HEK293T (cell line): ENCODE results near the gene RIPK3.

Experiments used
- CTCF ChIA-PET: fragments of 350-600 bp; formaldehyde crosslinking; extraction: SDS; loops from one replicate; lab custom pipeline; 2021; ENCODE audit warnings: antibody characterized with exemption, inconsistent platforms; lab: Yijun Ruan, JAX
- POLR2A ChIA-PET: fragments of 350-600 bp; formaldehyde crosslinking; extraction: SDS; loops from one replicate; lab custom pipeline; 2020; ENCODE audit warnings: antibody characterized with exemption, inconsistent platforms; lab: Yijun Ruan, JAX
- DNase-seq: peaks from one replicate; pipeline ENCODE4 v3.0.0; 2012; ENCODE audit warnings: mixed read lengths; ENCODE audit errors: extremely low spot score
- ARNT ChIP-seq: fragments of 450-650 bp; IDR thresholded peaks from 2 replicates; pipeline ENCODE4 v1.6.1; 2017; ENCODE audit warnings: mild to moderate bottlenecking
- BHLHE40 ChIP-seq: fragments of 450-650 bp; IDR thresholded peaks from 2 replicates; pipeline ENCODE4 v1.6.1; 2016; ENCODE audit warnings: mild to moderate bottlenecking, moderate library complexity, borderline replicate concordance
- CTBP1 ChIP-seq: fragments of 450-650 bp; IDR thresholded peaks from 2 replicates; pipeline ENCODE4 v1.6.1; 2016; ENCODE audit warnings: borderline replicate concordance
- ELF4 ChIP-seq: fragments of 450-650 bp; IDR thresholded peaks from 2 replicates; pipeline ENCODE4 v1.6.1; 2017; ENCODE audit warnings: antibody characterized with exemption
- FOXA1 ChIP-seq: fragments of 450-650 bp; IDR thresholded peaks from 2 replicates; pipeline ENCODE4 v1.6.1; 2016; ENCODE audit warnings: mild to moderate bottlenecking
- FOXK2 ChIP-seq: fragments of 450-650 bp; IDR thresholded peaks from 2 replicates; pipeline ENCODE4 v1.6.1; 2016; ENCODE audit warnings: mild to moderate bottlenecking
- FOXM1 ChIP-seq: fragments of 450-650 bp; IDR thresholded peaks from 2 replicates; pipeline ENCODE4 v1.6.1; 2017; ENCODE audit warnings: mild to moderate bottlenecking, borderline replicate concordance
- HDGF ChIP-seq: fragments of 450-650 bp; IDR thresholded peaks from 2 replicates; pipeline ENCODE4 v1.6.1; 2017; ENCODE audit warnings: antibody characterized with exemption, borderline replicate concordance
- L3MBTL2 ChIP-seq: fragments of 450-650 bp; conservative IDR thresholded peaks from 2 replicates; pipeline ENCODE4 v1.6.1; 2016; ENCODE audit warnings: mild to moderate bottlenecking
- LEF1 ChIP-seq: fragments of 450-650 bp; IDR thresholded peaks from 2 replicates; pipeline ENCODE4 v1.6.1; 2017; ENCODE audit warnings: mild to moderate bottlenecking, borderline replicate concordance
- NFRKB ChIP-seq: fragments of 450-650 bp; IDR thresholded peaks from 2 replicates; pipeline ENCODE4 v1.6.1; 2016; ENCODE audit warnings: mild to moderate bottlenecking, moderate library complexity
- SP1 ChIP-seq: fragments of 450-650 bp; IDR thresholded peaks from 2 replicates; pipeline ENCODE4 v1.6.1; 2017
- SUZ12 ChIP-seq: fragments of 450-650 bp; IDR thresholded peaks from 2 replicates; pipeline ENCODE4 v1.6.1; 2016; ENCODE audit warnings: mild to moderate bottlenecking
- TARDBP ChIP-seq: fragments of 450-650 bp; IDR thresholded peaks from 2 replicates; pipeline ENCODE4 v1.6.1; 2016
- ZNF384 ChIP-seq: fragments of 450-650 bp; IDR thresholded peaks from 2 replicates; pipeline ENCODE4 v1.6.1; 2016
- TF ChIP-seq, protein P1 (sequence below): fragments of 450-650 bp; IDR thresholded peaks from 2 replicates; pipeline ENCODE4 v1.6.1; 2016

The RIPK3 gene

GRCh38 chr14:24327303-24327702 lies 12.5 kb downstream of the RIPK3 start:
- TF ChIP-seq L3MBTL2 (no peak), LEF1 (no peak), FOXM1 (no peak), HDGF (no peak), SUZ12 (no peak), CTBP1 (no peak), ELF4 (no peak), TARDBP (no peak), BHLHE40 (no peak), ZNF384 (no peak), FOXA1 (no peak), SP1 (no peak)
- TF ChIP-seq, protein P1, sequence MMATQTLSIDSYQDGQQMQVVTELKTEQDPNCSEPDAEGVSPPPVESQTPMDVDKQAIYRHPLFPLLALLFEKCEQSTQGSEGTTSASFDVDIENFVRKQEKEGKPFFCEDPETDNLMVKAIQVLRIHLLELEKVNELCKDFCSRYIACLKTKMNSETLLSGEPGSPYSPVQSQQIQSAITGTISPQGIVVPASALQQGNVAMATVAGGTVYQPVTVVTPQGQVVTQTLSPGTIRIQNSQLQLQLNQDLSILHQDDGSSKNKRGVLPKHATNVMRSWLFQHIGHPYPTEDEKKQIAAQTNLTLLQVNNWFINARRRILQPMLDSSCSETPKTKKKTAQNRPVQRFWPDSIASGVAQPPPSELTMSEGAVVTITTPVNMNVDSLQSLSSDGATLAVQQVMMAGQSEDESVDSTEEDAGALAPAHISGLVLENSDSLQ, result no peak
- POLR2A ChIA-PET, result no interaction called here

GRCh38 chr14:24325963-24326362 lies 13.8 kb downstream of the RIPK3 start:
- no peak for DNase-seq
- TF ChIP-seq FOXA1 (no peak), NFRKB (no peak), ELF4 (no peak), FOXM1 (no peak), L3MBTL2 (no peak), BHLHE40 (no peak), TARDBP (no peak), SUZ12 (no peak), ZNF384 (no peak), SP1 (no peak), FOXK2 (no peak), HDGF (no peak), CTBP1 (no peak), ARNT (no peak), LEF1 (no peak)
- TF ChIP-seq, protein P1, result no peak
- ChIA-PET POLR2A (interaction anchor here (1.0 kb wide), 1 partner anchor 40 kb away, joined by 4 read pairs; no protein-coding TSS in a partner anchor), CTCF (interaction anchor here (1.6 kb wide), 1 partner anchor 18 kb away, joined by 7 read pairs; the partner anchor contains the start of gene CIDEB)

More at GRCh38 chr14:24327303-24327702, 12.5 kb downstream of the RIPK3 start:
- no peak for DNase-seq
- CTCF ChIA-PET, result interaction anchor here (0.6 to 9.6 kb wide), 5 partner anchors 22 to 352 kb away, joined by 3 to 145 read pairs (median 3); partner anchors contain the start of genes CBLN3 and KHNYN

GRCh38 chr14:24325041-24325530 lies 14.7 kb downstream of the RIPK3 start:
- ChIA-PET POLR2A (interaction anchor here (1.0 to 1.5 kb wide), 4 partner anchors 41 to 117 kb away, joined by 3 to 7 read pairs (median 4); partner anchors contain the start of gene RABGGTA), CTCF (interaction anchor here (1.1 to 1.6 kb wide), 2 partner anchors 17 to 106 kb away, joined by 6 to 7 read pairs; partner anchors contain the start of gene CIDEB)
- no peak for DNase-seq
- TF ChIP-seq L3MBTL2, result no peak
- no peak for TF ChIP-seq ELF4
- TF ChIP-seq SUZ12, result no peak
- no peak for TF ChIP-seq FOXA1
- TF ChIP-seq SP1, result no peak
- no peak for TF ChIP-seq NFRKB
- no peak for TF ChIP-seq LEF1
- no peak for TF ChIP-seq CTBP1
- no peak for TF ChIP-seq ARNT
- no peak for TF ChIP-seq FOXM1
- TF ChIP-seq TARDBP, result no peak
- TF ChIP-seq, protein P1, result no peak
- TF ChIP-seq FOXK2, result no peak
- TF ChIP-seq BHLHE40, result no peak
- no peak for TF ChIP-seq ZNF384

GRCh38 chr14:24324024-24324423 lies 15.8 kb downstream of the RIPK3 start:
- DNase-seq, result no peak
- ChIA-PET POLR2A (interaction anchor here (1.0 to 1.5 kb wide), 3 partner anchors 53 to 118 kb away, joined by 3 to 7 read pairs (median 3); partner anchors contain the start of gene RABGGTA), CTCF (interaction anchor here (1.1 to 1.3 kb wide), 2 partner anchors 16 to 108 kb away, joined by 5 to 6 read pairs; partner anchors contain the start of gene CIDEB)
- TF ChIP-seq ZNF384 (no peak), BHLHE40 (no peak), NFRKB (no peak), FOXA1 (no peak), ARNT (no peak), LEF1 (no peak), FOXM1 (no peak)

- ChIA-PET CTCF (interaction anchor here (1.0 to 1.3 kb wide), 2 partner anchors 16 to 80 kb away, joined by 4 to 5 read pairs; partner anchors contain the start of gene CIDEB), POLR2A (interaction anchor here (1.0 to 1.4 kb wide), 2 partner anchors 107 to 119 kb away, joined by 3 to 5 read pairs; partner anchors contain the start of gene KHNYN)
- no peak for TF ChIP-seq FOXA1
- no peak for TF ChIP-seq HDGF
- TF ChIP-seq LEF1, result no peak
- no peak for TF ChIP-seq FOXM1
- no peak for TF ChIP-seq SUZ12
- TF ChIP-seq, protein P1, result no peak
- TF ChIP-seq CTBP1, result no peak
- no peak for TF ChIP-seq BHLHE40
- no peak for TF ChIP-seq L3MBTL2
- TF ChIP-seq FOXK2, result no peak
- TF ChIP-seq NFRKB, result no peak
- TF ChIP-seq TARDBP, result no peak
- no peak for TF ChIP-seq SP1
- TF ChIP-seq ZNF384, result no peak
- no peak for TF ChIP-seq ARNT
- TF ChIP-seq ELF4, result no peak
- DNase-seq, result no peak
Measured at GRCh38 chr14:24323341-24323740, 16.4 kb downstream of the RIPK3 start.
